HG02870 (cell line): Measurements from ENCODE around the gene BICC1.

ENCODE experiments used
- ATAC-seq: cut with Tn5 transposase; IDR thresholded peaks from one replicate; pipeline ENCODE4 v1.9.1; 2021; ENCODE audit warnings: mild to moderate bottlenecking, moderate library complexity; ENCODE audit not compliant: unreplicated experiment

The BICC1 gene

DNA sequence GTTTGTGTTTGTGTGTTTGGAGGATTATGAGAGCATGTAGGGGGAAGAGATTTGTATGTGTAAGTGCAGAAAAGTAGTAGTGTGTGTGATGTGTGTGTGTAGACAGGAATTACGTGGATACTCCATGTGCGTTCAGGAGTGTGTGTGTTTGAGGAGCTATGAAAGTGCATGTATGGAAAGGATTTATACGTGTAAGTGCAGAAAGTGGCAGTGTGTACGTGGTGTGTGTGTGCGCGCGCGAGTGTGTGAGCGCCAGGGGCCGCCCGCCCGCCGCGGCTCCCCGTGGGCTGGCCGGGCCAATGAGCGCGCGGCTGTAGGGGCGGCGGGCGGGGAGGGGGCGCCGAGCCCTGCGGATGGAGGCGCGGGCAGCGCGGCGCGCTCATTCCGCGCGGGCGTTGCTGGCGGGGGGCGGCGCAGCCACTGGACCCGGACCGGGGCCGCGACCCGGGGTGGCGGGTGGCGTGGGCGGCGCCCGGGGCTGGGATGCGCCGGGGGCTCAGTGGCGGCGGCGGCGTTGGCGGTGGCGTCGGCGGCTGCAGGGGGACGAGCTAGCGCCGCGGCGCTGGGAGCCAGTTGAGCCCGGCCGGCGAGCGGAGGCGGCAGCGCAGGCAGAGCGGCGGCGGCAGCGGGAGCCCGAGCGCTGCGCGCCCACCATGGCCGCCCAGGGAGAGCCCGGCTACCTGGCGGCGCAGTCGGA is at the start of gene BICC1:
Gene BICC1 (plus strand): TSS at position 382 of the 697 bp plus-strand sequence. CDS start 272 bp downstream, at position 654.
- ATAC-seq, result no peak

DNA sequence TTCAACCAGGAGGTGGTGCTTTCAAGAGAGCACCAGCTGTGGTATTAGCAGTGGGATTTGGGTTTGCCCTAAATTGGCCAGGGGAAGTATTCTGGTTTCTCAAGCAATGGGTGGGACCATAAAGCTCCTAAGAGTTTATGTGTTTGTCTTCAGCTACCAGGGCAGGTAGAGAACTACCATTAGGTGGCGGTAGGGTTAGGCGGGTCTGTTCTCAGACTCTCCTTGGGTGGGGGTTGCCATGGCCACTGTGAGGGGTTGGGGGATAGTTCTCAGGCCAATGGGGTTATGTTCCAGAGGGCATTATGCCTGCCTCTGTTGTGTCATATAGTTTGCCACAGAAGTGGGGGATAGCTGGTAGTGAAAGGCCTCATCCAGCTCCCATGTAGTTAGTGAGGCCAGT is 47.7 kb upstream of the BICC1 start:
- no peak for ATAC-seq

GRCh38 chr10:58465629-58466028 is 47.0 kb upstream of the BICC1 start:
- no peak for ATAC-seq

DNA sequence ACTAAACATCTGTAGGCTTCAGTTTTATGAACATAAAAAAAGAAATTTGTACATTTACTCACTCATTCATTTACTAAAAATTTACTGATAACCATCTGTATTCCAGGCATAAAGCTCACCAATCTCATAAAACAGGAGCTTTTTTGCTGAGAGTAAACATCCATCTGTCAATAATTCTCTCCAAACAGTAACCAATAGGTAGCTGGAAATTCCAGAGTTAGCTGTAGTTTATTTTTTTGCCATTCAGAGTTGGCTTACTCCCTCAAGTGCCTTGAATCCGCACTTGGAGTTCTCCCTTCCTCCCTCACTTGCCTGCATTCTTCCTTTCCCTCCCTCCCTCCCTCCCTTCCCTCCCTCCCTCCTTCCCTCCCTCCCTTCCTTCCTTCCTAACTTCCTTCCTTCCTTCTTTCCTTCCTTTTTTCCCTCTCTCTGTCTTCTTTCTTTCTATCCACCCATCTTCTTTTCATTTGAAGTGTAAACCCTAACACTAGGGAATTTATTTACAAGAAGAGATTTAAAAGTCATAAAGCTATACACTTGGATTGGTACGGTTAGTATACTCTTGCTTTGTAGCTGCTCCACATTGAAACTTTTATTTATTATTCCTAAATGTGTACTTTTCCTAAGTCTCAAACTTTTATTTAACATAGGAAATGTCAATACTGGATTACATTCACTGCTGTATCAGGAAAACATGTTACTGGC is 44.6 kb upstream of the BICC1 start:
- ATAC-seq, result no peak

DNA sequence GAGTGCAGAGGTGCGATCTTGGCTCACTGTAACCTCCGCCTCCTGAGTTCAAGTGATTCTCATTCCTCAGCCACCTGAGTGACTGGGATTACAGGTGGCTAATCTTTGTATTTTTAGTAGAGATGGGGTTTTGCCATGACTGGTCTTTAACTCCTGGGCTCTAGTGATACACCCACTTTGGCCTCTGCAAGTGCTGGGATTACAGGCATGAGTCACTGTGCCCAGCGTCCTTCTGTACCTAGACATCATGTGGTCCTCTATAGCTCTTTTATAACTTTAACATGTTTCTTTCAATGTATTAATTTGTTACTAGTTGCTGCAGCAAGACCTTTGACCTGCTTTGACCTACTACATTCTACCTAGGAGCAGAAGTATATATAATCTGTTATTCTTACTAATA is 38.7 kb upstream of the BICC1 start:
- no peak for ATAC-seq

DNA sequence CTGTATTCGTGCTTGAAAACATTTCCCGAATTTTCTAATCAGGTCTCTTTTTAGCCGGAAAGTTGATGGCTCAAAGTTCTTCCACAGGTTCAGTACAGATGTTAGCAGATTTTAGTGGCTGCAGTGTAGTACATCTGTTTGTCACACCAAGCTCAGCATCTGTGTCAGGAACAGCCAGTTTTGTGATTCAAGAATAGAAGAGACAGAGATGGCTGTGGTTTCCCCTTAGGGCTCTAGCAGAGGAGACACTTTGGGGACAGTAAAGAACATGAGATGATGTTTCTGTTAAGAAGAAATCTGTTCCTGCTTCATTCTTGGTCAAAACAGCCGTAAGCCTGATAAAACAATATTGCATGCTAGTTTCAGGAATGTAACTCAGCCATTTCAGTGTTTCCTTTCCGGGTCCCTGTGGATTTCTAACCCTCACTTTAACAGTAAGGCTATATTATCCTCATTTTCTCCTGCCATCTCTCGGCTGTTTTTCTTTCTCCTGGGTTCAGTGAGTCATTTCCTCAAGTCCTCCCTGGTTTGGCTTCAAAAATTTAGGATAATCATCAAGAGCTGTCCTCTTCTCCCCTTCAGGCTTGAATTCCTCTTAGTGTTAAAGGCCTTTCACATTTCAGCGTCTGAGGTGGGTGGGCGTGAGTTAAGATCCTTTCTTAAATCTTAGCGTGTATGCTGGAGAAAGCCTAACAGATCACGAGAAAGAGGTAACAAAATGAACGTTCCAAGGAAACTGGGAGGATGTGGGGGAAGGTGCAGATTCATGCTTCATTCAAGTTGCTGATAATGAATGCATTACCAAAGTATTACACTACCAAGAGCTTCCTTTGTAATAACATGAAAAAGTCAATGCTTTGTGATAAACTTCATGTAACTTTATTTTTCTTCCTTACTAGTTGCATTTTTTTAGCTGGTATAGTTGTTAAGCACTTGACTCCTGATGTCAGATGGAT is 37.1 kb upstream of the BICC1 start:
- ATAC-seq, result no peak

DNA sequence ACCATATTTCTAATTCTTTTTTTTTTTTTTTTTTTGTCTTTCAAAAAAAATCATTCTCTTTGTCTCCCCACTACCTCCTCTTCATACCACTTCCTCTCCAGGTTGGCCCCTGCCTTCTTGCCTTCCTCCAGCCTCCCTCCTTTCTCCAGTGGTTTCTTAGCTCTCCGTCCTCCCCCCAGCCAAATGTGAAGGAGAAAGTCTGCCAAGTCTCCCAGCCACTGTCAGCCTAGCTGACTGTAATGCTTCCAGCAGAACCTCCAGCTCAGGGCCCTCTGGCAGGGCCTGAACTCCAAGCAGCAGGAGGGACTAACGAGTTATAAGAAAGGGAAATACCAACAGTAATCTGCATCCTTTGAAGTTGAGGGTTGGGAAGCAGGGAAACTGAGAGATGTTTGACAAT is 35.5 kb upstream of the BICC1 start:
- no peak for ATAC-seq

- no peak for ATAC-seq
These were observed 34.8 kb upstream of the BICC1 start for GRCh38 chr10:58477902-58478301.

DNA sequence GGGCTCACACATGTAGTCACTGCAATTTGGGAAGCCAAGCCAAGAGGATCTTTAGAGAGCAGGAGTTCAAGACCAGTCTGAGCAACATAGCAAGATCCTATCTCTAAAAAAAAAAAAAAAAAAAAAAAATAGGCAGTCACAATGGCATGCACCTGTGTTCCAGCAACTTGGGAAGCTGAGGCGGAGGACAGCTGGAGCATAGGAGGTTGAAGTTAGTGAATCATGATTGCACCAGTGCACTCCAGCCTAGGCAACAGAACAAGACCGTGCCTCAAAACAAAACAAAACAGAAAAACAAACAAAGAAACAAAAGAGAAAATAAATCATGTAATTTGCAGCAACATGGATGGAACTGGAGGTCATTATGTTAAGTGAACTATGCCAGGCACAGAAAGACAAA is 33.6 kb upstream of the BICC1 start:
- ATAC-seq, result no peak

DNA sequence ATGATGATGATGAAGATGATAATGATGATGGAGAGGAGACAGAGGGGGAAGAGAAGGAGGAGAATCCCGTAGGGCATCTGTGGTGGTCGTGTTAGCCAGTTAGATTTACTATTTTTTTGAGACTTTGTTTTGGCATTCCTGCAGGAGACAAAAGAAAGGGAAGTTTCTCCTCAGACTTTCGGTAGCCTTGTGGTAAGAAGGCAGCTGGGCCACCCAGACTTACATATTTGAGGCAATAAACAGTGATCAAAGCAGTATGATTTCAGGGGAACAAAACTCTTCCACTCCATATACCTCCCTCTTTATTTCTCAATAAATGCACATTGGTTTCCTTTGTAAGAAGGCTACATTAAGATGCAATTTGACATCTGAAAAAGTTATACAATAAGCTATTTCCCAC is 32.4 kb upstream of the BICC1 start:
- no peak for ATAC-seq

DNA sequence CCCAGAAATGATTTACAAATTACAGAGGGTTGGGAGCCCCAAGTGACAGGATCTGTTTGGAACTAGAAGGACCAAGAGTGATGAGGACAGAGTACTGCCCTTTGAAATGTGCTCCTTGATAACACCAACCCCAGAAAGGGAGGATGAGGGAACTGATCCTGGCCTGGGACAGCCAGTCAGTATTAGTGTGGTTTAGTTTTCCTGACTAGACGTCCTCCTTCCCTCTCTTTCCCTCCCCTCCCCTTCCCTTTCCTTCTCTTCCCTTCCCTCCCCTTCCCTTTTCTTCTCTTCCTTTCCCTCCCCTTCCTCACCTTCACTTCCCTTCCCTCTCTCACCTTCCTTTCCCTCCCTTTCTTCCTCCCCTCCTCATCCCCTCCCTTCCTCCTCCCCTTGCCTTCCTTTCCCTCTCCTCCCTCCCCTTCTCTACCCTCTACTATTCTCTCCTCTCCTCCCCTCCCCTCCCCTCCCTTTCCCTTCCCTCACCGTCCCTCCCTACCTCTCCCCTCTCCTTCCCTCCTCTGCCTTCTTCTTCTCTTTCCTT is 31.0 kb upstream of the BICC1 start:
- ATAC-seq, result no peak

DNA sequence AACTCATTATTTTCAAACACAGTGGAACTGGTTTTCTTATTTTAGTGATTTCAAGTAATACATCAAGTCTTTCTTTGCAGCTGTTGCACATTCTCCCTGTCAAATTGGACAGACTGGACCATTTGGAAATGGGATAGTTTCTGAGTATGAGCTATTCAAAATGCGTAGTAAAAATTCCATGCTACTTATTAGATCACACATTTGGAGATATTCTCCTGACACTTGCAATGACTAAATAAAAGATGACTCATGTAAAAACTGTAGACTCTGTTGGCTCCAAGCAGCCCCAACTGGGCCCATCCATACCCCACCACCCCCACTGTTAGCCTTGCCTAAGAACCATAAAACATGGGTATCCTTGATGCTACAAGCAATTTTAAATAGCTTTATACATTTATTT is 25.9 kb upstream of the BICC1 start:
- ATAC-seq, result no peak

- ATAC-seq, result no peak
These were observed 23.8 kb upstream of the BICC1 start for GRCh38 chr10:58488921-58489320.

- ATAC-seq, result no peak
These were observed 9.7 kb upstream of the BICC1 start for GRCh38 chr10:58502956-58503355.

GRCh38 chr10:58508316-58508715 is 4.4 kb upstream of the BICC1 start:
- no peak for ATAC-seq

- ATAC-seq, result no peak
These were observed 744 bp upstream of the BICC1 start for GRCh38 chr10:58511765-58512490.

- ATAC-seq, result no peak
These were observed 777 bp downstream of the BICC1 start for GRCh38 chr10:58513188-58514110.

DNA sequence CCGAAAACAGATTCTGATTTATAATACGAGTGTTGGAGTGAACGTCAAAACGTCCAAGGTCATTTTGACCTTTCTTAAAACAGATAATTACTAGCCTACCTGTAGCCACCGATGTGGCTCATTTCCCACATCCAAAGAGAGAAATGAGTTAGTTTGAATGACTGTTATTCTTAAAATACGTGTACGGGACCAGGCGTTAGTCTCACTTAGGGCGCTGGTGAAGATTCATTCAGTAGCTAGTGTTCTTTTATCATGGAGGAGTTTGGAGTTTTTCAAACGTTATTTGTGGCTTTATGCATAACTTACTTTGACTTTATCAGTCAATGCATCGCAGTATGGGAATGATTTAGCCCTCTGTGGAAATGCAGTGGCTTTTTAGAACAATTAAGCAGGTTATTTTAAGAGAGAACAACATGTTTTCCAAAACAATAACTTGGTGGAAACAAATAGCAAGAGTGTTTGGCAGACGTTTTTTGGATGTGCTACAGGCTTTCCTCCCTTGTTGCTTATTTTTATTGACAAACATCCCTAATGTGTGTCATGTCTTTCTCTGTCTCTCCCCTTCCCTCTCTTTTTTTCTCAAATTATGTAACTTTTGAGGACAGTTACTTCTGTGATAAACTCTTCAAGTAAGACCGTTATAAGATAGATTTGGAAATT is 1.6 kb downstream of the BICC1 start:
- ATAC-seq, result no peak
